IPS-NIHi7 (cell line): Measurements from ENCODE around the gene SPATA25.
A peak's percentile ranks its signal among the peaks of the same experiment; 100 is the strongest.
"Not testable (repeated sequence)": the region's sequence is repeated elsewhere in the genome, so short reads cannot be mapped to it uniquely, and the experiment has no call there.

Source experiments
- DNase-seq: peaks from one replicate; pipeline ENCODE4 v3.0.0; 2012; ENCODE audit warnings: mixed read lengths; ENCODE audit errors: extremely low spot score

The SPATA25 gene

DNA sequence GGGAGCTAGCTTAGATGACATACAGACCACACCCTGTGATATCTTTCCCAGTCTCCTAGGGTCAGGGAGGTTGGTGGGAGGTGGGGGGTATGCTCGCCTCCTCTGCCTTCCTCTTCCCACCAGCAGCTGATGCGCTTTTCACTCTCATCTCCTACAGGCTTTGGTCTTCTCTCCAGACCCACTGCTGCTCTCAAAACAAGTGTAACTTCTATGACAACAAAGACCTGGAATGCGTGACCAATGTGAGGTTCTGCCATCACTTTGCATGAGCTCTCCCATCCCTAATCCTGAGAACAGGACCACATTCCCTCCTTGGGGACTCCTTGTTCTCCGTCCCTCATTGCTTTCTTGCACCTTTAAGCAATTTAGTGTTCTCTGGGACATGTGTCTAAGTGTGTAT is 6.4 kb upstream of the SPATA25 start:
- no peak for DNase-seq

DNA sequence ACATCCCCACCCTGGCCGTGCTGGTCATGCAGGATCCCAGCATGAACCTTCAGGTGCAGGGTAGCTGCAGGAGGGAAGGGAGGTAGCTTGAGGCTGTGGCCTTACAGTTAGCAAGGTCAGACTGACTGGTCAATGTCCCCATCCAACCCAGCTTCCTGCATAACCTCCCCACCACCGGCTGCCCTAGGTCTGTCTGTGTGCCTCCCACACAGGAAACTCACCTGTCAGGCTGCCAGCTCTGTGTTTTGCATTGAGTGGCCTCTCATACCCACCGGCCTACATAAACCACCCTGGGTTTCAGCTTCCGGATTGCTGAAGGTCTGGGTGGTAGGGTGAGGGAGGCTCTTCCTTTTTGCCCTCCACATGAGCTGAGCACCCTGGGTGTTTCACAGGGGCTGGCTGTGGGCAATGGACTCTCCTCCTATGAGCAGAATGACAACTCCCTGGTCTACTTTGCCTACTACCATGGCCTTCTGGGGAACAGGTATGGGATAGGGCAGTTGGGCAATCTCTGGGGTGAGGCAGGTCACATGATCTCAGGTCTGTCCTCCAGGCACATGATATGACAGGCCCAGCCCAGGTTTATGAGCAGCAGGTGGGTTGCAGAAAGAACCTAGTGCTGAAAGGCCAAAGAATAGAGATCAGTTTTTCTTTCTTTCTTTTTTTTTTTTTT is 5.5 kb upstream of the SPATA25 start:
- no peak for DNase-seq

DNA sequence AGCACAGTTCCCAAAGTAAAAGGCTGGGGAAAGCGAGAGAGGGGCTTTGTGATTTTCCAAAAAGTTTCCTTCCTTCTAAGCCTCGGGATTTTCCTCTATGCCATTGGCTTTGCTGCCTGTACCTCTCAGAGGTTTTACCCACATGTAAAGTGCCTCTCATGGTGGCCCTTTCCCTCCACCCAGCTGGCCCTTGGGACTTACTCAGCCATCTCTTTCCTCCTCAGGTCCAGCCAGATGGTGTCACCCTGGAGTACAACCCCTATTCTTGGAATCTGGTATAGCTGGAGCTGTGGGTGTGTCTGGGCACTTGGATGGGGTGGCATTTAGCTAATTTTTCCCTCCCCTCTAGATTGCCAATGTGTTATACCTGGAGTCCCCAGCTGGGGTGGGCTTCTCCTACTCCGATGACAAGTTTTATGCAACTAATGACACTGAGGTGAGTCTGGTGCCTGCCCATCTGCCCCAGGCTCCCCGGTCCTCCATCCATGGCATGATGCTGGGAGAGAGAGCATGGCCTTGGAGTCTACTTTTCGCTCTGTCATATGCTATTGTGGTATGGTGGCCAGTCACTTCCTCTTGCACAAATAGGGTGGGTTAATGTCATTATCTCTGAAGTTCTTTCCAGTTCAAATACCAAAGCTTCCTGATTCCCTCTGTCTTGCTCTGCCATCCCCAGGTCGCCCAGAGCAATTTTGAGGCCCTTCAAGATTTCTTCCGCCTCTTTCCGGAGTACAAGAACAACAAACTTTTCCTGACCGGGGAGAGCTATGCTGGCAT is 4.8 kb upstream of the SPATA25 start:
- DNase-seq, result peak; percentile 39

DNA sequence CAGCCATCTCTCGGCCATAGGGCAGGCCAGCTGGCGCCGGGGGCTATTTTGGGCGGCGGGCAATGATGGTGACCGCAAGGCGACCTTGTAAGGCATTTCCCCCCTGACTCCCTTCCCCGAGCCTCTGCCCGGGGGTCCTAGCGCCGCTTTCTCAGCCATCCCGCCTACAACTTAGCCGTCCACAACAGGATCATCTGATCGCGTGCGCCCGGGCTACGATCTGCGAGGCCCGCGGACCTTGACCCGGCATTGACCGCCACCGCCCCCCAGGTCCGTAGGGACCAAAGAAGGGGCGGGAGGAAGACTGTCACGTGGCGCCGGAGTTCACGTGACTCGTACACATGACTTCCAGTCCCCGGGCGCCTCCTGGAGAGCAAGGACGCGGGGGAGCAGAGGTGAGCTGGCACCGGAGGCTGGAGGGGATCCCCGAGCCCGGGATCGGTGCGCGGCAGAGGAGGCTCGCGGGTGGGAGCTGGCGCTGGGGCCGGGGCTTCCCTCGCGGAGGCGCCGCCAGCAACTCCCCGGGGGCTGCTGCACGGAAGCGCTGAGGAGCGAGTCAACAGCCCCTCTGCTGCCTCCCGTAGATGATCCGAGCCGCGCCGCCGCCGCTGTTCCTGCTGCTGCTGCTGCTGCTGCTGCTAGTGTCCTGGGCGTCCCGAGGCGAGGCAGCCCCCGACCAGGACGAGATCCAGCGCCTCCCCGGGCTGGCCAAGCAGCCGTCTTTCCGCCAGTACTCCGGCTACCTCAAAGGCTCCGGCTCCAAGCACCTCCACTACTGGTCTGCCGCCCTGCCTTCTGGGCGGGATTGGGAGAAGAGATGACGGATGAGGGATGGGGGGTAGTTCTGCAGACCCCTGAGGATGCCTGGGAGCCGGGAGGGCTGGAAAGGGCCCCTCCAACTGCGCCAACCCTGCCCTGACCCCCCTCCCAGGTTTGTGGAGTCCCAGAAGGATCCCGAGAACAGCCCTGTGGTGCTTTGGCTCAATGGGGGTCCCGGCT is 3.9 kb upstream of the SPATA25 start, which contains the start of the genes CTSA and NEURL2:
CTSA (plus strand) TSS at position 351 of the 999 bp plus-strand sequence; CDS start at position 585, 234 bp downstream.
NEURL2 (minus strand) TSS at position 224 of the 999 bp plus-strand sequence; CDS start at position 7, 217 bp downstream.
- DNase-seq, result peak; percentile 96

DNA sequence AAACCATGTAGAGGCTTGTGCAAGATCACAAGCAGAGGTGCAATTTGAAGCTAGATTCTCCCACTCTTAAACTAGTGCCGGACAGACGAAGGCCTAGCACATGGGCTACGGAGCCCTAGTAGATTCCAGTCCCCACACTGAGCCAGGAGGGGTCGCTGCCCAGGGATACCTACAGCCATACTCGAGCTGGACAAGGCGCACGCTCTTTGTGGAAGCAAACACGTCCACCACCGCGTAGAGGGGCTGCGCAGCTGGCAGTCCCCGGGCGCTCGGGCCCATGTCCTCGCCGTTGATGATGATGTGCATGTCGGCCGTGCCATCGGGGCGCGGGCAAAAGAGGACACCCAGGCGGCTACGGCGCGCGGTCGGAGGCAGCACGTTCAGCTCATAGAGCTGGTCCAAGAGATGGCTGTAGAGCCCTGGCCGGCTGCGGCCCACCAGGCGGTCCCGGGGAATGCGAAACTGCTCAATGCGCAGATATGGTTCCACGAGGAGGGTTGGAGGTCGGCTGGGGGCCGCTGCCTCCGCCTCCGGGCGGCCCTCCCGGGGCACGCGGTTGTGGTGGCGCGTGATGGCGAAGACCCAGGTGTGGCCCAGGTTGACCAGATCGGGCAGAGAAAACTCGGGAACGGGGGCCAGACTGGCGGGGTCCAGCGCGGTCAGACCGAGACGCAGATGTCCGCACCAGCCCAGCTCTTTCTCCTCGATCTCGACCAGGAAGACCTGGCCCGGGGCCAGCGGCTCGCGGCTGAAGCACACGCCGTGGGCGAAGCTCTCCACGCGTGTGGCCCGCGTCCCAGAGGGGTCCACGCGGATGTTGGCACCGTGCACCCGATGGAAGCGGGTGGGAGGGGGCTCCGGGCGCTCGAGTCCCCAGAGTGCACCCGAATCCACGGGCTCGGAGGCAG is 2.9 kb upstream of the SPATA25 start:
- DNase-seq, result peak; percentile 85

DNA sequence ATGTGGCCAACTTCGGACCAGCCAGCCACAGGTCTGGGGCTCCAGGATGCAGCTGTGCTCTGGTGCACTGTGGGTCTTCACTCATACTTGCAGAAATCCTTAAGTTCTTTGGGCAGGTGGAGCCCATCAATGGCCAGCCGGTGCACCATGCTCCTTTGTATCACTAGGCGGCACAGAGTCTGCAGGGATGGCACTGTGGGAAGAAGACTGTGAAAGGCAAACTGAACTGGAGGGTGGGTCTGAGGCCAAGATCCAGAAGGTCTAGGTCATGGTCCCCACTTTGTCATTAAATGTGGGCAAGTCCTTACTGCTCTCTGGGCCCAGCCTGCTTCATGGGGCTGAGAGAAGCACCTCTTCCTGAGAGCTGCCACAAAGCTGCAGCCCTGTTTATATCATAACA is 1.3 kb upstream of the SPATA25 start:
- no peak for DNase-seq

DNA sequence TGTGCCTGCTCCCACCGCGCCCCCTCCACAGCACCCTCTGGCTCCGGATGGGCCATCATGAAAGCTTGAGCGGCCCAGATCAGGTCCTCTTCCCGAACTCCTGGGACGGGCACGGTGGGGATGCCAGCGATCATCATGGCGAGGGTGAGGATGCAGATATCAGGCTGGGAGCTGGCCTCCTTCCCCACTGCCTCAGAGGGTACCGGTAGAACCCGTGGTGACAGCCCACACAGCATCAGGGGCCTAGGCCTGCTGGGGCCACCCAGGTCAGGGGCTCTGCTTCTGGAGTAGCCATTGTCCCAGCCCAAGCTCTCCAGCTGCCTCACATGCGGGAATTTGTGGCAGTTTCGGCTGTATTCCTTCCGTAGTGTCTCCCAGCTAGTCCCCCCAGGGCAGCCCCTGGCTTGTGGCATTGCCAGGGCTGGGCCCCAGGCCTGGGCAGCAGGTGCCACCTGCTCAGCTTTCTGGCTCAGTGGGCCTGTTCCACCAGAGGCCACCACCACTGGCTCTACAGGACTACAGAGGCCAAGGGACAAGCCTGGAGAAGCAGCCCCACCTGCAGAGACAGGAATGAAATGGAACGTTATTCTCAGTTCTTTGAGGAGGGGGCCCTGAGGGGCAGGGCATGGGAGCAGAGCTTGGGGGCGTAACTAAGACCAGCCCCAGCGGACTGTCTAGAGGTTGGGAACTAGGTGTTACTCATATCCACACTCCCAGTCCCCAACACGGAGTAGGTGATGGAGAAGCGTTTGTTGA is 654 bp downstream of the SPATA25 start:
- DNase-seq, result no peak

DNA sequence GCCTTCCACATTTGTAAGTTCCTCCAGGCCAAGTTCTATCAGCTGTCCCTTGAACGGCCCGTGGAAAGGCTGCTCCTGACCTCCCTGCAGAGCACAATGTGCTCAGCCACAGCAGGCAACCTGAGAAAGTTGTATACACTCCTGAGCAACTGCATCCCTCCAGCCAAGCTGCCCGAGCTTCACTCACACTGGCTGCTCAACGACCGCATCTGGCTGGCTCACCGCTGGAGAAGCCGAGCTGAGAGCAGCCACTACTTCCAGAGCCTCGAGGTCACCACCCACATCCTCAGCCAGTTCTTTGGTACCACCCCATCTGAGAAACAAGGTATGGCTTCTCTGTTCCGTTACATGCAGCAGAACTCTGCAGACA is 4.3 kb downstream of the SPATA25 start:
- DNase-seq, result no peak

DNA sequence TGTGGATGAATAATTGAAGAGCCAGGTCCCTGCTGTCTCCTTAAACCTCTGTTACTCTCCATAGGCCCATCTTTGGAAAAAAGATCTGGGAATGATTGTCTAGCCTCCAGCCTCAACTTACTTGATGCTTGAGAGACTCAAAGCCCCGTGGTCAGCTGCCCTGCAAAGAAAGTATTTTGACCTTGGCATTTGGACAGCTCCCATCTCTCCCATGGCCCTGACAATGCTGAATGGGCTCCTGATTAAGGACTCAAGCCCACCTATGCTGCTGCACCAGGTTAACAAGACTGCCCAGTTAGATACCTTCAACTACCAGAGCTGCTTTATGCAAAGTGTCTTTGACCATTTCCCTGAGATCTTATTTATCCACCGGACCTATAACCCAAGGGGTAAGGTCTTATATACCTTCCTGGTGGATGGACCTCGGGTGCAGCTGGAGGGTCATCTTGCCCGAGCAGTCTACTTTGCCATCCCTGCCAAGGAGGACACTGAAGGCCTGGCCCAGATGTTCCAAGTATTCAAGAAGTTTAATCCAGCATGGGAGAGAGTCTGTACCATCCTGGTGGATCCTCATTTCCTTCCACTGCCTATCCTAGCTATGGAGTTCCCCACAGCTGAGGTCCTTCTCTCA is 4.8 kb downstream of the SPATA25 start:
- DNase-seq, result no peak

DNA sequence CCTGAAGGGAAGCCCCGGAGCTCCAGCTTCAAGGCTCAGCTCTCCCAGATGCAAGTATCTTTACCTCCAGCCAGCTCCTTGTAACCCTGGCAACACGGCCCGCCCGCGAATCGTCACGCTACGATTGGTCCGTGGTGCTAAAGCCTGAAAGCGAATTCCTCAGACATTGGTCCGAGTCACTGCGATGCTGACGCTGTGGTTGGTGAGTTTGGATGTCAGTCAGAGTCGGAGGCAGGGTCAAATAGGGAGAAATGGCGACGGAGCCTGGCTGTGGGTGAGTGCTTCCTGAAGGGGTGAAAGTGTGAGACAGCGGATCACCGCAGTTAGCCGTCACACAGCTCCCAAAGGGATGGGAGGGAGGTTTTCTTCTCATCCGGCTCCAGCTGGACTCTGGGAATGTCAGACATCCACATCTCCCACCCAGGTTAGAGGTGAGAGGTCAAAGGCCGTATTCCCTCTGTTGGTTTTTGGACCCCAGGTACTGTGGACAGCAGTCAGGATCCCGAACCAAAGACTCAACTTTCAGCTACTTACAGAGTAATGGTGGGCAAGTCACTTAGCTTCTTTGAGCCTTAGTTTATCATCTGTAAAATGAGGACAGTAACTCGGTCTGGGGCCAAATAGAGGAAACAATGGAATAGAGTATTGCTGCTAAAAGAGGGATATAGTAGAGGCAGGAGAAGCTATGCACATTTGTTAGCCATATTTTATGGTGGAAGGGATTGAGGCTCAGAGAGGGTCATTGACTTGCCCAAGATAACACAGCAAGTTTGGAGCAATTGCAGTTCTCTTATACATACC is 6.2 kb downstream of the SPATA25 start, which contains the start of gene ZSWIM1:
ZSWIM1 (plus strand) TSS at position 240 of the 801 bp plus-strand sequence. CDS start 1,366 bp downstream, outside the sequence.
- peak; percentile 99 for DNase-seq

DNA sequence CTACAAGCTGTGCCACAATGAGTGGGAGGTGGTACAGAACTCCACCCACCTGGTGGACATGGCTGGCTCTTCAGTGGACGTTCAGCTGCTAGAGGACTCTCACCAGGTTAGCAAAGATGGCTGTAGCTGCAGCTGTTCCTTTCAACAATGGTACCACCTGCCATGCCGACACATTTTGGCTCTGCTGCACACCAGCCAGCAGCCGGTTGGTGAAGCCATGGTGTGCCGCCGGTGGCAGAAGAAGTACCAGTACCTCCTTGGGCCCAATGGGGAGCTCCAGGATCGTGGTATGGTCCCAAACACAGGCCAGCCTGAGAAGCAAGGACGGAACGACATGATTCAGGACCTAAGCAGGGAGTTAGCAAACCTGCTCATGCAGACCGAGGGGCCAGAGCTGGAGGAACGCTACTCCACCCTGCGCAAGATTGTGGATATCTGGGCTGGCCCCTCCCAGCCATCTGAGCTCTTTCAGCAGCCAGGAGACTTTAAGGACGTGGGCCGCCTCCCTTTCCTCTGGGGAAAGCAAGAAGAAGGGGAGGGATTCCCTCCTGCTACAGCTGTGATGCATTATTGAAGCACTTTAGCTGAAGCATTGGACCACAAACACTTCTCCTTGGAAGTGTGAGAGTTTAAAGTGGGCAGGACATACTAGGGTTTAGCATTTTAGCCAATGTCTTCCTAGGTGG is 9.2 kb downstream of the SPATA25 start:
- no peak for DNase-seq

DNA sequence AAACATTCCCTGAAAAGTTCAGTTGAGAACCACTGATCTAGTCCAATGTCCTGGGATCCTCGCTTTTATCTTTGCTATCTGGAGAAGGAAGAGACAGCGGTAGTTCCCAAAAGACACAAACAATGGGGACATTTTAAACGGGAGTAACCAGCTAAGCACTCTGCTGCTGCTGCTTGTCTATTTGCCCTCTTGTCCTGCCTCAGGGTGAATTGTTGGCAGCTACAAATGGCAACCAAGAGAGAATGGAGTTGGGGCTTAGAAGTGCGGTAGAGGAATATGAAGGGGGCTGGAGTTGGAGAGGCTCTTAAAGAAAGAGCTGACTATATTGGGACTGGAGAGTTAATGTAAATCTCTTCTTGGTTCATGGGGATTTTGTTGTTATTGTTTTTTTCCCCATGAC is 12.8 kb downstream of the SPATA25 start:
- no peak for DNase-seq

DNA sequence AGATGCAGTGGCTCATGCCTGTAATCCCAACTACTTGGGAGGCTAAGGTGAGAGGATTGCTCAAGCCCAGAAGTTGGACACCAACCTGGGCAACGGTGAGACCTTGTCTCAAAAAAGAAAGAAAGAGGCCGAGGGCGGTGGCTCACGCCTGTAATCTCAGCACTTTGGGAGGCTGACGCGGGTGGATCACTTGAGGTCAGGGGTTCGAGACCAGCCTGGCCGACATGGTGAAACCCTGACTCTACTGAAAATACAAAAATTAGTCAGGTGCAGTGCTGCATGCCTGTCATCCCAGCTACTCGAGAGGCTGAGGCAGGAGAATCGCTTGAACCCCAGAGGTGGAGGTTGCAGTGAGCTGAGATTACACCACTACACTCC is 13.3 kb downstream of the SPATA25 start:
- not testable (repeated sequence) for DNase-seq

DNA sequence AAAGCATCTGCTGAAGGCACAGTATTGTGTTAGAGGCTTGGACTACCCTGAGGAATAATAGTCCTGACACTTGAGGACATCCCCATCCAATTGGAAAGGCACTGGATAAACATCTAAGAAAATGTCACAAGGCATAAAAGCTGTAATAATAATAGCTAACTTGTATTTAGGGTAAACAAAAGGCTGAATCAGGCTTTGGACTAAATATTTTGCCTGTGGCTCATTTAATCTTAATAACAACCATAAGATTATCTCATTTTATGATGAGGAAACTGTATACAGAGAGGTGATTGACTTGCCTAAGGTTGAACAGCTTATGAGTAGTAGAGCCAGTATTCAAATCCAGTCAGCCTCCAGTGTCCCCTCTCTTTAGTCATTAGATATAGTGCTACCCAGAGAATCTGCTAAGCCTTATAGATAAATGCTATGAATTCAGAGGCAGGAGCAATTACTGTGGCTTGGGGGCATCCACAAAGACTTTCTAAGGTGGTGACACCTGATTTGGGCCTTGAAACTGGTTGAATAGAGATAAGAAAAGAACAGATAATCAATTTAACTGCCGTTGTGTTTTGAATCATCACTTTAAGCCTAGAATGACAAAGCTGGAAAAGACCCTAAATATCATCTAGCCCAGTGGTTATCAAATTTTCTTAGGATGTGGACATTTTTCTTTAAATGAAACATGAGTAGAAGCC is 13.9 kb downstream of the SPATA25 start:
- DNase-seq, result no peak

DNA sequence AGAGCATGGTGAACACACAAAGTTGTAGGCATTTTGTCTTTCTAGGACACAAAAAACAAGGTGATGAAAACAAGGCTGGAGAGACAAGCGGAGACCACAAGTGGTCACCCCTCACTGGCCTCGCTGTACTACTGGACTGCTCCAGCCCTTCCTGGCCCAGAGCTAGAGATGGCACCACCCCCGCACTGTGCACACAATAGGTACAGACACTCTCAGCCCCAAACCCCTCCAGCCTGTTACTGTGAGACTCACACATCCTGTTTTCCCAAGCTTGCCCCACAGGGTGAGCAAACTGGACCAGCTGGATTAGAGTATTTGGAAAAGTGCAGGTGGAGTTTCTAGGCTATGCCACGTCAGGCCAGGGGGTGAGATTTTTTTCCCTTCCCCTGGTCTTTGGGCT is 14.8 kb downstream of the SPATA25 start:
- DNase-seq, result no peak

DNA sequence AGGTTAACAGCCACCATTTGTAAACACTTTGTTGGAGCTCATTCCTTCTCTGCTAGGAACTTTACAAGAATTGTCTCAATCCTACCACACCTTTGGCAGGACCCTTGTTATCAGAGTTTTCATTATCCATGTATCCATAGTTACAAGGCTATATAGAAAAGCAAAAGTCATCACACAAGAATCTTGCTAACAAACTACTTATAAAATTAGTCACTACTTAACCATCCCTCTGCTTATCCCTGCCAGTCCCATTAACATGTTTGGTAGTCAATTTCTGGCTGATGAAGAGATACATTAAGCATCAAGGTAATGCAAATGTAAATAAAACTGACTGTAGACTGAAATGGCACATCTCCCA is 19.6 kb downstream of the SPATA25 start:
- DNase-seq, result no peak

DNA sequence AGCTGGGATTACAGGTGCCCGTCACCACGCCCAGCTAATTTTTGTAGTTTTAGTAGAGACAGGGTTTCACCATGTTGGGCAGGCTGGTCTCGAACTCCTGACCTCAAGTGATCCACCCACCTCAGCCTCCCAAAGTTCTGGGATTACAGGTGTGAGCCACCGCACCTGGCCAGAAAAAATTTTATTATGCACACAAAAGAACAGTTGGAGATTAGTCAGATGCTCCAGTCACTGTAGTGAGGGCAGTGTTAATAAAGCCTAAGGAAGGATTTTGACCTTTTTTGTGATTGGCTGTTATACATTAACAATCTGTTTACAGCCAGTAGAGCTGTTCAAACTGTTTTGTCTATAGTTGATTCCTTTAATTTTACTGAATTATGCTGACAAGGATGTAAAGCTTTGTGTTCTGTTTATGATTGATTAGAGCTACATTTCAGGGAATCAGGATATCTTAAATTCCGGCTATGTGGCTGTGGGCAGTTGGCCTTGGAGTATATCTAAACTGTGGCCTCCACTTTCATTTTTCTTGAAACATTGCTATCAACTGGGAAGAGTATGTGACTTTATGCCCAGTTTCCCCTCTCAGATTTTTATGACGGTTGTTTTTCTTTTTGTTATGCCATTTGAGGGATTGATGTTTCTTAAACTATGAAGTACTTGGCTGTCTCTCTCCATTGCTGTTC is 20.1 kb downstream of the SPATA25 start:
- no peak for DNase-seq
